HL-60 (cell line): Measurements from ENCODE around the gene GPR89A.
"Not testable (repeated sequence)": the region's sequence is repeated elsewhere in the genome, so short reads cannot be mapped to it uniquely, and the experiment has no call there.

ENCODE experiments used
- POLR2AphosphoS5 ChIP-seq: IDR thresholded peaks from 2 replicates; pipeline ENCODE4 v1.6.1; 2012; ENCODE audit warnings: low read depth
- TF ChIP-seq, protein P1 (sequence below): IDR thresholded peaks from one replicate; pipeline ENCODE4 v1.5.1; 2011; ENCODE audit warnings: low read length, control low read depth, inconsistent platforms; ENCODE audit not compliant: insufficient read depth

DNA sequence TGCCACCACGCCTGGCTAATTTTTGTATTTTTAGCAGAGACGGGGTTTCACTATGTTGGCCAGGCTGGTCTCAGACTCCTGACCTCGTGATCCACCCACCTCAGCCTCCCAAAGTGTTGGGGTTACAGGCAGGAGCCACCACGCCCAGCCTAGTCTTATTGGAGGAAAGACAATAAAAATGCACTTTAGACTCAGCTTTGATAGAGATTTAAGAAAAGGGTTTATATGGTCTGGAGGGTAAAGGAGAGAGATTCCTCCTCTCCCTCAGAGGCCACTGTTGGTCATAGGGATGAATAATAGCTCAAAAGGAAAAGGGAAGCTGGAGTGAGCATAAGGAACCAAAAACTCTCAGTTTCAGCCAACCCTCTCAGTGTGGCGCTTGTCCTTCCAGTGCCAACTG lies 8.4 kb upstream of the GPR89A start:
- TF ChIP-seq, protein P1, sequence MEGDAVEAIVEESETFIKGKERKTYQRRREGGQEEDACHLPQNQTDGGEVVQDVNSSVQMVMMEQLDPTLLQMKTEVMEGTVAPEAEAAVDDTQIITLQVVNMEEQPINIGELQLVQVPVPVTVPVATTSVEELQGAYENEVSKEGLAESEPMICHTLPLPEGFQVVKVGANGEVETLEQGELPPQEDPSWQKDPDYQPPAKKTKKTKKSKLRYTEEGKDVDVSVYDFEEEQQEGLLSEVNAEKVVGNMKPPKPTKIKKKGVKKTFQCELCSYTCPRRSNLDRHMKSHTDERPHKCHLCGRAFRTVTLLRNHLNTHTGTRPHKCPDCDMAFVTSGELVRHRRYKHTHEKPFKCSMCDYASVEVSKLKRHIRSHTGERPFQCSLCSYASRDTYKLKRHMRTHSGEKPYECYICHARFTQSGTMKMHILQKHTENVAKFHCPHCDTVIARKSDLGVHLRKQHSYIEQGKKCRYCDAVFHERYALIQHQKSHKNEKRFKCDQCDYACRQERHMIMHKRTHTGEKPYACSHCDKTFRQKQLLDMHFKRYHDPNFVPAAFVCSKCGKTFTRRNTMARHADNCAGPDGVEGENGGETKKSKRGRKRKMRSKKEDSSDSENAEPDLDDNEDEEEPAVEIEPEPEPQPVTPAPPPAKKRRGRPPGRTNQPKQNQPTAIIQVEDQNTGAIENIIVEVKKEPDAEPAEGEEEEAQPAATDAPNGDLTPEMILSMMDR: not testable (repeated sequence)
- TF ChIP-seq POLR2AphosphoS5: not testable (repeated sequence)
